IPS-18c (cell line): ENCODE results near the gene HERC2.
A peak's percentile ranks its signal among the peaks of the same experiment; 100 is the strongest.

ENCODE experiments used
- H3K4me3 ChIP-seq: 2 replicates; pipeline ENCODE4 v1.7.0; 2013; ENCODE audit warnings: low read depth, mild to moderate bottlenecking, low read length, moderate library complexity; ENCODE audit not compliant: insufficient read depth
- H3K9me3 ChIP-seq: one replicate; pipeline ENCODE4 v1.6.1; 2013; ENCODE audit warnings: mild to moderate bottlenecking, low read length, moderate library complexity; ENCODE audit not compliant: control insufficient read depth, insufficient read depth

Gene HERC2

DNA sequence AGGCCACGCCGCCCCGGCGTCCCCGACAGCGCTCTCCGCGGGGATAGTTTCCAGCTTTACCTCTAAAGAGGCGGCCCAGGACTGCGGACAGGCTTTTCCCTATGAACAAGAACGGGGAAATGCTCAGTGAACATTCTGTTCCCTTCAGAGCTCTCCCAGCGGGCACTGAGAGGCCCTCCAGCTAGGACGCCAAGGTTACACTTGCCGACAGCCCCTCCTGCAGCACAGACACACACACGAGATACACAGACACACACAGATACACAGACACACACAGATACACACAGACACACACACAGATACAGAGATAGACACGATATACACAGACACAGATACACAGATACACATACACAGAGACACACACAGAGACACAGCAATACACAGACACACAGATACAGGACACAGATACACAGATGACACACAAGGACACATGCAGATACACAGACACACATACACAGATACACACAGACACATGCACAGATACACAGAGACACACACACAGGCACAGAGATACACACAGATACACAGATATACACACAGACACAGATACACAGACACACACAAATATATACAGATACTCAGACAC lies 222.3 kb downstream of the HERC2 start:
- no peaks in the 10 kb centered on the region for H3K9me3 ChIP-seq
- H3K4me3 ChIP-seq, result peak overlapping the region; percentile 48

DNA sequence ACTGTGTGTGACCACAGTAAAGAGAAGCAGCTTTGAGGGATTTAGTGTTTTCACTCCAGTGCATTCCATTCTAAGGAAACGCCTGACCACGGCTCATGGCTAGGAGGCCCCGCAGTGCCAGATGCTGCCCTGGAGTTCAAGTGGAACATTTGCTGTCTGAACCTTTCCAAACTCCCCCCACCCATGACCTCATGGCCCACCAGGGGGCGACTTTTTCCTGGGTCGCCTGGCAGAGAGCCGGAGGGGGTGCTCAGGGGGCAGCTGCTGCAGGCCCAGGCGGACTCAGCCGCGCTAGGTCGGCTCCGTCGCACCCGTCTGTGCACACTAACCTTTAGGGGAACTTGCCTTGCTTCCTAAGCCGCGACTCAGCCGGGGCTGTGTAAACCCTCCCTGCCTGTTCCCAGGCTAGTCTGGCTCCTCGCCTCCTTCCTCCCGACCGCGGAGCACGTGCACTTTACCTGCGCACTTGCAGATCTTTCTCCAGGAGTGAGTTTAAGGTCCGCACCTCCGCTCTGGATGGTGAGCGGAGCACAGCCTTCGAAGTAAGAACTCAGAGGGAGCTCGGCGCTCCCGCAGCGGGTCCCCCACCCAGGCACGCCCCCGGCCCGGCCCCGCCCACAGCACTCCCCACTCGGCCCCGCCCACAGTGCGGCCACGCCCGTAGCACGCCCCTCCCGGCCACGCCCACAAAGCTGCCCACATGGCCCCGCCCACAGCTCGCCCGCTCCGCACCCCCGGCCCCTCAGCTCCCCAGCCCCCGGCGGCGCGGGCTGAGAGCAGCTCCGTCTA lies 223.0 kb downstream of the HERC2 start, which contains the start of gene OCA2:
Gene OCA2 (minus strand): TSS at position 550 of the 789 bp plus-strand sequence. CDS start 17,441 bp downstream, outside the sequence.
- Histone ChIP-seq H3K4me3 (peak within 1 kb of the TSS; percentile 48), H3K9me3 (no peaks in the 10 kb centered on the region)

DNA sequence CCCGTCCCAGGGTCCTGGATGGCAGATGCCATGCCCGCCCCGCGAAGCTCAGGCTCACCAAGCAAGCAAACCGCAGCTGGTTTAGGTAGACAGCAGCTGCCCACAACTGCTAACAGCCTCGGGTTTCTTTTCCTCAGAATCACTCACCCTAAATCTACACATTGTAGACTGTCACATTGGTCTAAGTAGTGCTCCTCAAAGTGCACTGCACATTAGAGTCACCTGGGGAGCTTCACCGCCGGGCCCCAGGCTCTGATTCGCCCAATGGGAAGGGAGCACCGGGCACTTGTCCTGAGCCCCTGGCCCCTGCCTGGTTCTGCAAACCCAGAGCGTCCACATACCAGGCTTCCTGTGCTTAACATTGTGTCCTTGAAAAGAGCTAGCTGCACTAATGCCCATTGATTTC lies 223.6 kb downstream of the HERC2 start:
- no peak overlapping the region for H3K4me3 ChIP-seq

DNA sequence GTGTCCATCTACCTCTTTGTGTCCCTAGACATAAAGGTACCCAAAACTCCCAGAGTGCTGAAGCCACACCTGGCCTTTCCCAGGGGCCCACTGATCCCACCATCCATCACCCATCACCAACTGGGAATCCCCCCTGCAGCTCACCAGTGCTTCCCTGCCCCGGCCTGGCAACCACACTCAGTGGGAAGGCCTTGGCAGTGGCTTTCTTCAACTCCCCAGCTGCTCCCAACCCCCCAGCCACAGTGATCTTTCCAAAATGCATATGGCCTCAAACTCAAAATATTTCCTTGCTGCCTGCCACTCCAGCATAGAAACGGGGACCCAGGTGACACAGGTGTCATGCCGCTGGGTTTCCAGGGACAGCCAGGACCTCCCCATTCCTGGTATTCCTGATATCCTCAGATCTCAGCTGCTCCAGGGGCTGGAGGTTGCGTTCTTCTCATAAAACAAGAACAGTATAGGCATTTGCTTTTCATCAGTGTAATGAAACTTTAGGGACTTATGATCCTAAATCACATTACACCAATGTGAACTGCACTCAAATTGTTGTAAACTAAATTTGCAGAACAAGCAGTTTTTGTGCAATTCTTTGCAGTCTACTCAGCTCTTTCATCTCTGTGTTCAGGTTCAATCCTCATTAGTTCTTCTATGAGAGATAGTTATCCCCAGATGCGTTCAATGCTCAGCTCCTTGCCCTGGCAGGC lies 224.2 kb downstream of the HERC2 start:
- no peaks in the 10 kb centered on the region for H3K9me3 ChIP-seq
- no peak overlapping the region for H3K4me3 ChIP-seq

More for the DNA sequence above, 223.6 kb downstream of the HERC2 start:
- no peaks in the 10 kb centered on the region for H3K9me3 ChIP-seq

GRCh38 chr15:28096670-28097431 lies 225.1 kb downstream of the HERC2 start:
- H3K4me3 ChIP-seq, result peak overlapping the region; percentile 55
- H3K9me3 ChIP-seq, result no peaks in the 10 kb centered on the region

GRCh38 chr15:28096411-28096669 lies 225.6 kb downstream of the HERC2 start:
- H3K9me3 ChIP-seq, result no peaks in the 10 kb centered on the region
- H3K4me3 ChIP-seq, result peak overlapping the region; percentile 55

DNA sequence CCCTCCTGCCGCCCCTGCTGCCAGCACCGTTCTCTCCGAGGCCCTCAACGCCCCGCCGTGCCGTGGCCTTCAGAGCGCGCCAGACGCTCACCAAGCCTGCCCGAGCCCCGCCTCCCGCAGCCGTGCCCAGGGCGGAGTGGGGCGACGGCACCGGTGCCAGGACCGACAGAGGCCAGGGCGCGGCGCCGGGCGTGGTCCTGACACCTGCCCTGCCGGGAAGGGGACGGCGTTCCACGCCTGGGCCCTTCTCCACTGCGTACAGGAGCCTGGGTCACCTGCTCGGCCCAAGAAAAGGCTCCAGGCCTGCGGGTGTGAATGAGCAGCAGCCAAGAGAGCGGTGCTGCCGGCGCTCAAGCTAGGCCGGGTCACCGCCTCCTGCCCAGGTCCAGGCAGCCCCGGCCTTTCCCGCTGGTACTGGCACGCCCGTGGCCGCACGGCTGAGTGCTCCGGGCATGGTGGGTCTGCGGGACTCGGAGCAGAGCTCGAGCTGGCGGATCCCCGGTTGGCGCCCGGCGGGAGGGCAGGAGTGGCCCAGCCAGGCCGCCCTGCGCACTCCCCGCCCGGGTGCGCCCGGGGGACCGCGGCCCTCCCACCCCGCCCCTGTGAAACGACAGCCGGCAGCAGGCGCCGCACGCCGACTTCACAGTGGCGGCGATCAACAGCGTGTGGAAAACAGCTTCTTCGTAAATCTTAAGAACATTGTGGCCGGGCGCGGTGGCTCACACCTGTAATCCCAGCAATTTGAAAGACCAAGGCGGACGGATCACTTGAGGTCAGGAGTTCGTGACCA lies 227.1 kb downstream of the HERC2 start:
- peak overlapping the region; percentile 55 for H3K4me3 ChIP-seq
- H3K9me3 ChIP-seq, result no peaks in the 10 kb centered on the region

DNA sequence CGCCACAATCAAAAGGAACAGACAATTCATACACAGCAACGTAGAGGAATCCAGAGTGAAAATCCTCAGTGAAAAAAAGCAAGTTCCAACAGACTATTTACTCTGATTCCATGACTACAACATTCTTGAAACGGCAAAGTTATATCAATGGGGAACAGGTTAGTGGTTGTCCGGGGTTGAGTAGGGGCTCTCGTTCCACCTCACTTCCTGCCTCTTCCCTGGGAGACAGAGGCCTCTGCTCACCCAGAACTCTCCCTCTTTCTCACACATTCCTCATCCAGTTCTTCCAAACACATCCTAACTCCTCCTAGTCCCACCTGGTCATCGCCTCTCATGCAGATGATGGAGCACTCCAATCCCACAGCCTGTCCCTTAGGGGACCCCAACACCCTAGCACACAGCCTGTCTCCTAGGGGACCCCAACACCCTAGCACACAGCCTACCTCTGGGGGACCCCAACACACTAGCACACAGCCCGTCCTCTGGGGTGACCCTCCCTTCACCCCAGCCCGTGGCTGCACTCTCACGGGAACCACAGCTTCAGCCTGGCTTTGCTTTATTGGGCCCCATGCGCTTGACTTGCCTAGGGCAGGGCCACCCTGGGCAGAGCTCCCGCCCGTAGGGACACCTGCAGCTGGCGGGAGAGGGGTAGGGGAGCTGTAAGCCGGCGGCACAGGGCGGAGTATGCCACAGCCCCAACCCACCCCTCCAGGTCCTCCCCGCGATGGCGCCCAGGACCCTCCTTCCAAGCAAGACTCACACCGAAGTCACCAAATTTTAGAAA lies 228.0 kb downstream of the HERC2 start:
- Histone ChIP-seq H3K9me3 (no peaks in the 10 kb centered on the region), H3K4me3 (peak overlapping the region; percentile 55; the same call in 1 of the 2 replicates)

- H3K9me3 ChIP-seq, result no peaks in the 10 kb centered on the region
- H3K4me3 ChIP-seq, result no peak overlapping the region
These were observed 230.7 kb downstream of the HERC2 start for GRCh38 chr15:28091313-28091712.

DNA sequence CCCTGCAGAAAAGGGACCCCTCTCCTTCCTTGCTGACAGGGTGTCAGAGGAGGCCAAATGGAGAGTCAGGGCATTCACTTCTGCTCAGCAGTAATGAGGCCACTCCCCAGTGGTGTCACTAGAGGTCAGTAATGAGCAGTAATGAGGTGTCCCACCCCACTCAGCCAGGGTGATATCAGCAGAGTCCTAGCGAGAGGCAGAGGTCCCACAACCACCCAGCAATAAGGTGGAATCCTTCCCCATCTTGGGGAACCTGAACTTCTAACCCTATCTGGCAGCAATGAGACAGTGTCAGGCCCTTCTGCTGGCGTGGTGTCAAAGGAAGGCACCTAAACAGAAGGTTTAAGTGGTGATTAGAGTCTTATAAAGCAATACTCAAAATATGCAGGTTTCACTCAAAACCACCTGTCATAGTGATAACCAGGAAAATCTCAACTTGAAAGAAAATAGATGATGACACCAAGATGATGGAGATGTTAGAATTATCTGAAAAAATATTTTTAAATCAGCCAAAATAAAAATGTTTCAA lies 235.7 kb downstream of the HERC2 start:
- Histone ChIP-seq H3K9me3 (no peaks in the 10 kb centered on the region), H3K4me3 (no peak overlapping the region)

- Histone ChIP-seq H3K4me3 (no peak overlapping the region), H3K9me3 (no peaks in the 10 kb centered on the region)
These were observed 236.3 kb downstream of the HERC2 start for GRCh38 chr15:28085489-28086174.

DNA sequence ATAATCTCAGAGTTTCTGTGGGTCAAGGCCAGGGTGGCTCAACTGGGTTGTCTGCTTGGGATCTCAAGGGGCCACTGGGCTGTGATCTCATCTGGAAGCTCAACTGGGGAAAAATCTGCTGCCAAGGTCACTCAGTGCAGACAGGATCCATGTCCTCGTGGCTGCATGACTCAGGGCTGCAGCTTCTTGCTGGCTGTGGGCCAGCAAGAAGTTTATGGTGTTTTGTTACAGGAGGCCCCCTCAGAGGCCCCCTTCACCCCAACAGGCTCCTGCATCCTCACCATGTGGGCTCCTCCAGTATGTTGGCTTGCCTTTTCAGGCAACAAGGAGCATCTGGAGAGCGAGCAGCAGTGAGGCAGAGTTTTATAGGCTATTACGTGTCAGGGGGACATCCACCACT lies 237.4 kb downstream of the HERC2 start:
- no peaks in the 10 kb centered on the region for H3K9me3 ChIP-seq
- no peak overlapping the region for H3K4me3 ChIP-seq

DNA sequence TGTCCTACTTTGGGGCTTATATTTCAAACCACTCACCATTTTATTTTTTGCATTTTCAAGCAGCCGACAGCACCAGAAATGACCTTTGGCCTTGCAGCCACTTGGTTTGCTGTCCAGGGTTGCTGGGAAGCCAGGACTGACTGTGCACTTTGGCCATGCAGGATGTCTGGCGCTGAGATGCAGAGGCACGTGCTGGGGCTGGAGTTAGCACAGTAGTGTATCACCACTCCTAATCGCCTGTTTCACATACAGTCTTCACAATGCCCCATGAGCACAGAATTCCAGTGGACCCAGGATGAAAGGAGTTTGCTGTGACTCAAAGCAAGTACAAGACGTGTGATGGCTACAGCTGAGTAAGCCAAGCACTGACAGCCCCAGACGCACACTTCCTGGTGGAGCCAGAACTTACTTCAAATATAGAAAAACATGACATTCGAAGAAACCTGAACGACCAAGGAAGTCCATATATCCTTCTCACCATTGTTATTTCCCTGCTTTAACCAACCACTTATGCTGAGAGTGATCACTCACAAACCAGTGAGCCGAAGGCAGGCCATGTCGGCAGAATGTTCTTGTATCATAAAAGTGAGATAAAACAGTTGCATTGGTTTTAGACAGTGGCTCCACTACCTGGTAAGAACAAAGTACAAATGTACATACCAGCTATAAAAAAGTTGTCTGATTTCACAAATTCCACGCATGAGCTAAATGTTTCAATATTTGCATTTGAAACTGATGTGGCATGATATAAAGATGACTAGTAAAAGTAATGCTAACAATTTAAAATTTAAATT lies 238.9 kb downstream of the HERC2 start:
- H3K4me3 ChIP-seq, result no peak overlapping the region
- H3K9me3 ChIP-seq, result no peaks in the 10 kb centered on the region

- Histone ChIP-seq H3K9me3 (no peaks in the 10 kb centered on the region), H3K4me3 (no peak overlapping the region)
These were observed 240.4 kb downstream of the HERC2 start for GRCh38 chr15:28081594-28081993.

DNA sequence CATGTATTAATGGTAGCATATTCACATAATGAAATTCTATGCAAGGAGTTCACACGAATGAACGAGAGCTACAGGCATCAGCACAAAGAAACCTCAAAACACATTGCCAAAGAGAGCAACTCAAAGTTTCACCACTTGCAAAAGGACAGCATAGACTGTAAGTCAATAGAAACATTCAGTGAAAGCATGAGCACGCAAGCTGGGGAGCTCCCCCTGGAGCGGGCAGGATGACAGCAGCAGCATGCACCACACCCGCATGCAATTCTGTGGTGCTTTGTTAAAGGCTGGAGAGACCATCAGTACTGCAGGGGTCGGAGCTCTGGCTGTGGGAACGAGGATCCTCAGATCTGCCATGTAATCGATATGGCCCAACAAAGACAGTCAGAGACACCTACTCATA lies 241.6 kb downstream of the HERC2 start:
- Histone ChIP-seq H3K4me3 (no peak overlapping the region), H3K9me3 (no peaks in the 10 kb centered on the region)
